ENCODE results near the gene GOLGA8B.
"Not testable (repeated sequence)": the region's sequence is repeated elsewhere in the genome, so short reads cannot be mapped to it uniquely, and the experiment has no call there.

Gene GOLGA8B

DNA sequence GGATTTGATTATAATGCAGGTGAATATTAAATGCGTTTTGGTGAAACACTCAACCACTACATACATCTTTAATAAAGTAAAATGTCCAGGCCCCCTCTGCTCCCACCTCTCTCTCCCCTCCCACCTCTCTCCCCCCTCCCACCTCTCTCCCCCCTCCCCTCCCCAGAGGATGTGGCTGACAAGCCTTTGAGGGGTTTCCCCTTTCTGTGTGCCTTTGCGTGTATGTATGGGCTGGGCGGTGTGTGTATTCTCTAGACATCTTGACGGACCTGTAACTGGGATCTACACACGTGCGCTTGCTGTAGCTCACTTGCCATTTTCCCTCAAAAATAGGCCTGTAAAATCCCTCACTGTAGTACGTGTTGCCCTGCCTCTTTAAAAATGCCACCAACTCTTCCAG, 28.3 kb downstream of the GOLGA8B start:
- DNase-seq = not testable (repeated sequence)

DNA sequence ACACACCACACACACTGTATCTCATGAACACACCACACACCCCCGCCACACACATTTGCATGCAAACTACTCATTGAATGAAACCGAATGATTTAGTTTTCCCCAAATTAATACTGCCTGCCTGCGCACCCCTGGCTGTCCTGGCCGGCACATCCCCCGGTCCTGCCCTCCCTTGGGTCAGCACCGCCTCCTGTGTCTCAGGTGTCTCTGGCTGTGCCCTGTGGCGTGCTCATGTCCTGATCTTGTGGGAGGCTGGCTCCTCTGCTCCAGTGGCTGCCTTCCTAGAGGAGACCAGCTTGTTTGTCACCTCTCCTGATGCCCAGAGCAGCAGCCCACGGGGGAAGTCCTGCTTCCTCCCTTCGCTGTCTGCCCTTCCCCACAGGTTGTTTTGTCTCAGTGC, 28.7 kb downstream of the GOLGA8B start:
- DNase-seq = not testable (repeated sequence)

DNA sequence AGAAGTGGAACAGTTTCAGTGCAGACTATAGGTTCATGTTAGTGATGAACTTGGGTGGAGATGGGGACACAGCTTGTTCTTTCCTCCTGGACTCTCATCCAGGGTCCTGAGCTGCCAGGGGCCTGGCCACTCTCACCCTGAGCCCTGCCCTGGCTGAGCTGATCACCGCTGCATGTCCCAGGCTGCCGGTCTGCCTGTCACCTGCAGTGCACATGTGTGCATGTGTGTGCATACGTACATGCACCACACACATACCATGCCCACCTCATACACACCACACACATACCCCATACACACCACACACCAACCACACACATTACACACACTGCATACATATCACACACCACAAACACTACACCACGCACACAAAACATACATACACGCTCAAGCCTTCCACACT, 29.3 kb downstream of the GOLGA8B start:
- not testable (repeated sequence) for DNase-seq

DNA sequence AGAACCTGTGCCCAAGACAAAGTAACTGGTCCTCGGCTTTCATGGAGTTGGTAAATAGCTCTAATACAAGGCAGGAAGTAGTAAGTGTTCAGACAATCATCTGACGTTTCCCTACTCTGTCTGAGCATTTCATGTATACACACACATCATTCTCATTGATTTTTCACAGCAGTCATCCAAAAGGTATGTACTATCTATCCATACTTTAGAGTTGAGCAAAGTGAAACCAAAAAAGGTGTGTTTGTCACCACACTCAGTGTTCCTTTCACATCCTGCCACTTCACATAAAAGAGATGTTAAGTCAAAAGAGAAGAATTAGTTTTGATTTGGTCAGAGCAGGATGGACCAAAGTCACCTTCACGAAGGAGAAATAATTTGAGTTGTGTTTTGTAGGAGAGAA, 33.3 kb downstream of the GOLGA8B start:
- DNase-seq = not testable (repeated sequence)

DNA sequence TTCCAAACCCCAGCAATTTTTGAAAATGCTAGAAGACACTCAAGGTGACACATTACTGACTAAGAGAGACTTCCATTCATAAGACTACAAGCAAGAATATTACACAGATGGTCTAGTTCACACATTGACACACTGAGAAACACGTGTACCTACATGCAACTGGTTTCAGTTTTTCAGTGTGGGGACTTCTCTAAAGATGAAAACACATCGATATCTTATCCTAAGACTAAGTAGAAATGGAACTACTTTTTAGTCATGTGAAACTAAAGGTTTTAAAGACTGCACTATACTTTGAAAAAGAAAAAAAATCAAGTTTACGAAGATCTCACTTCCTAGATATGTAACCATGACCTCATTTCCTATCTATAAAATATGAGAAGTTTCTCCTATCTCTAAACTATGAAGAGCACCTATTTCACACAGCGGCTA, 34.1 kb downstream of the GOLGA8B start:
- DNase-seq = not testable (repeated sequence)

DNA sequence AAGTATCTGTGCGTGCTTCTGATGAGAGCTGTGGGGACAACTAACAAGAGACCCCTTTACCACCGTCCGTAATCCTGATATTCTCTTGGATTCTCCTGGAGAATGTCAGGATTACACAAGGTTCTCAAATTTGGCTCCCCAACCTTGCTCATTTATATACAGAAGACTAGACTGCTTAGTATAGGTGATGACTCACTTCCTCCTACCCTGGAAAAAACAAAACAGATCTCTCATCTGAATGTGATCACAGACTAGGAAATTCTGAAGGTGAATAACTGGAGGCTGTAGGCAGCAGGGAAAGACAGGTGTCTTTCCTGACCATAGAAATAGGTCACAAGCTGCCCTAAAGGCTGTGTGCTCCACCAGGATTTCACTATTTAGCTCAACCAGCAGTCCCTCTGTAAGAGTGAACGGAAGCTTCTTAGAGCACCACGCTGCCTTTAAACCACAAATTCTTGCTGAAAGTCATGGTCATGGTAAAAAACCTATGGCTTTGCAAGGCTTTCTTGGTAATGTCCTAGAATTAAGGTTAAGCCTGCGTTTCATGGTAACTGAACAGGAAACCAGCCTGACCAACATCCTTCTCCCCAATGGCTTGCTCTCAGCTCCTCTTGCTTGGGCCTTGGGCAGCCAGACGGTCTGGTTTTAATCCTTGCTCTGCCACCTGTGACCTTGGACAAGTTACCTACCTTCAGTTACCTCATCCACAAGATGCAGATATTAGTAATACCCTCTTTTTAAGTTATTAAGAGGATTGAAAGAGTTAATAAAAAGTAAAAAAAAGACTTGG, 39.4 kb downstream of the GOLGA8B start:
- not testable (repeated sequence) for DNase-seq

DNA sequence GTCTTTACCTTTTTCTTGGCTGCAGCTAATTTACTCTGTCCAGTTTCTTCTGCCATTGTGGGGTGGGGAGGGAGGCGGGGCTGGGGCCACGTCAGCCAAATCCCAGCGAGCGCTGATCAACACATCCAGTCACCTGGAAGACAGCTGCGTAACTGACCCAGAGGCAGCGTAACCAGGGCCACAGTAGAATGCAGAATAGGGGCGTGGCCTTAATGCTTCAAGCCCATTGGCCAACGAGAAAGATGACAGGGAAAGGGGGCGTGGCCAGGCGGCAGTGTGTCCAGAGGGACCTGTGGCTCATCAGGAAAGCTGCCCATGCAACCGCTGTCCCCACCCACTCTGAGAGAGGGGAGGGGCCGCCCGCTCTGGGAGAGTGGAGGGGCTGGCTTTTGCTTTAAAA, 47.6 kb downstream of the GOLGA8B start:
- DNase-seq = not testable (repeated sequence)
